ENCODE results near the gene BARD1.

Gene BARD1

GRCh38 chr2:214742119-214742518, 67.4 kb downstream of the BARD1 start:
- no peaks in the 10 kb centered on the region for H3K9me3 ChIP-seq
- TF ChIP-seq CTCF (IDR thresholded peaks at IDR 0.05) = no peak

DNA sequence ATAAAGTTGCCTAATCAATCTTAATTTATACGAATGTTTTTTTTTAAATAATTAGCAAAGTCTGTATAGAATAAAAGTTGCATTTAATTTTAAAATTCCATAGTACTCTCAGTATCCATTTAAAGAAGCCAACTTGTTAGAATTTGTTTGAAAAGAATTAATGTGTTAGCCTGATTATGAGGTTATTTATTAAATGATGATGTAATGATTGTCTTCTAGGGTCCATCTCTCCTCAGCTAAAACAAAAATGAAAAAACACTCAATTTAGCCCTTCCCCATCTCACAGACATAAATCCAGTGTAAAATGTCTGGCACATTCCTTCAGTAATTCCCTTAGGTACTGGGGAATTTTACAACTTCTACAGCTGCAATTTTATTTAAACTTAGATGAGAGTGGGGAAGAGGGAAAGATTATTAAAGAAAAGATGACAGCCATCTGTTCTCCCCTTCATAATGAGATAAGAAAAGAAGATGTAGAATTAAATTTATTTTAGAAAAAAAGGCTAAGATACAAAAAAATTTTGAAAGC, 68.6 kb downstream of the BARD1 start:
- TF ChIP-seq CTCF (IDR thresholded peaks at IDR 0.05) = no peak
- DNase-seq = no peak
- no peak overlapping the region for H3K4me3 ChIP-seq
- intact Hi-C loops (cut with DNase I; ENCODE audit: low total_unique reads) = no loop called here
- H3K4me1 ChIP-seq = peaks cover 0 to 9% (median 0%) of the 10 kb centered on the region in 4 donors
- H3K36me3 ChIP-seq = peaks cover 14 to 16% (median 16%) of the 10 kb centered on the region in 3 donors
- H3K27me3 ChIP-seq = no peaks in the 10 kb centered on the region
- H3K27ac ChIP-seq = no peak overlapping the region
- no peaks in the 10 kb centered on the region for H3K9me3 ChIP-seq

More at GRCh38 chr2:214742119-214742518, 67.4 kb downstream of the BARD1 start:
- Histone ChIP-seq H3K36me3 (peaks cover 14 to 16% (median 16%) of the 10 kb centered on the region in 3 donors), H3K27ac (no peak overlapping the region), H3K27me3 (no peaks in the 10 kb centered on the region), H3K4me1 (peaks cover 0 to 9% (median 0%) of the 10 kb centered on the region in 4 donors), H3K4me3 (no peak overlapping the region)
- intact Hi-C loops (cut with DNase I; ENCODE audit: low total_unique reads) = no loop called here
- no peak for DNase-seq

GRCh38 chr2:214737188-214737587, 72.3 kb downstream of the BARD1 start:
- DNase-seq = no peak
- H3K27ac ChIP-seq = no peak overlapping the region
- intact Hi-C loops (cut with DNase I; ENCODE audit: low total_unique reads) = no loop called here
- no peaks in the 10 kb centered on the region for H3K9me3 ChIP-seq
- peaks cover 0 to 9% (median 0%) of the 10 kb centered on the region in 4 donors for H3K4me1 ChIP-seq
- no peak overlapping the region for H3K4me3 ChIP-seq
- peaks cover 0 to 9% (median 0%) of the 10 kb centered on the region in 3 donors for H3K36me3 ChIP-seq
- H3K27me3 ChIP-seq = no peaks in the 10 kb centered on the region
- no peak for TF ChIP-seq CTCF (IDR thresholded peaks at IDR 0.05)

- no peak for DNase-seq
- H3K27me3 ChIP-seq = no peaks in the 10 kb centered on the region
- H3K27ac ChIP-seq = no peak overlapping the region
- H3K36me3 ChIP-seq = peaks cover 25 to 35% (median 26%) of the 10 kb centered on the region in 3 donors
- H3K4me1 ChIP-seq = no peaks in the 10 kb centered on the region
- H3K9me3 ChIP-seq = no peaks in the 10 kb centered on the region
- no peak for TF ChIP-seq CTCF (IDR thresholded peaks at IDR 0.05)
- intact Hi-C loops (cut with DNase I; ENCODE audit: low total_unique reads) = no loop called here
- H3K4me3 ChIP-seq = no peak overlapping the region
Measured at GRCh38 chr2:214730800-214731407, 78.6 kb downstream of the BARD1 start.

DNA sequence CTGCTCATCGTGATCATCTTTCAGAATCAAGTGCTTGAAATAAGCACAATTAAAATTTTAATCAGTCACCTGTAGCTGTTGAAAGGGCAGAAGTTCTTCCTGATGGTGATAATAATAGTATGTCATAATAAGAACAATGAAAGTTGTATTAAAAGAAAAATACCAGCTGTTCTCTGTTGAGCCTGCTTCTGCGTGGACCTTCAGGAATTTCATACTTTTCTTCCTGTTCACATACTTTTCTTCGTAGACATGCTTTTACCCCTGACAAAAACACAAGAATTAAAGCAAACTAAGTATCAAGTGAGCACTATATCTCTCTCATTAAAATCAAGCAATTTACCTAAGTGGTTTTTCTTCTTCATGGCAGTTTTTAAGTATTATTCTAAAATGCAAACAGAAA, 79.2 kb downstream of the BARD1 start:
- no peak for TF ChIP-seq CTCF (IDR thresholded peaks at IDR 0.05)
- H3K4me1 ChIP-seq = no peaks in the 10 kb centered on the region
- H3K27ac ChIP-seq = no peak overlapping the region
- DNase-seq = no peak
- H3K27me3 ChIP-seq = no peaks in the 10 kb centered on the region
- peaks cover 25 to 35% (median 26%) of the 10 kb centered on the region in 3 donors for H3K36me3 ChIP-seq
- H3K4me3 ChIP-seq = no peak overlapping the region
- intact Hi-C loops (cut with DNase I; ENCODE audit: low total_unique reads) = no loop called here
- no peaks in the 10 kb centered on the region for H3K9me3 ChIP-seq
